GM18867 (cell line): ENCODE results near the gene SLC39A10.
"Not testable (repeated sequence)": the region's sequence is repeated elsewhere in the genome, so short reads cannot be mapped to it uniquely, and the experiment has no call there.

ENCODE experiments used
- ATAC-seq: cut with Tn5 transposase; IDR thresholded peaks from one replicate; pipeline ENCODE4 v1.9.1; 2021; ENCODE audit warnings: mild to moderate bottlenecking, moderate library complexity; ENCODE audit not compliant: unreplicated experiment

The SLC39A10 gene

DNA sequence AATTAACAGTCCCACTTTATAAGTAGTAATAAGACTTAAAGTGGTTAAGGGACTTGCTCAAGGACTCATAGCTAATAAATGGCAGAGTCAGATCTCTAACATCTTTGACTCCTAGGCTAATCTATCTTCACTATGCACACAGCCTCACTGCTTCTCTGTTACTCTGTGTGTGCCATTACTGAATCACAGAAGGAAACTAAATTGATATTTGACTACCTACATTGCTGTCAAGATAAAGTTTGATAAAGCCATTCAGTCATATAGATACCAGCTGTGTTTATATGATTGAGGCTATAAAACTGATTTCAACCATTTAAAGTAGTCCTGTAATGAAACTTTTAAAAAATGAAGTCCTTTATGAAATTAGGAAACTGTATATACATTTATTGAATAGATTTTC is 10.9 kb downstream of the SLC39A10 start:
- no peak for ATAC-seq

DNA sequence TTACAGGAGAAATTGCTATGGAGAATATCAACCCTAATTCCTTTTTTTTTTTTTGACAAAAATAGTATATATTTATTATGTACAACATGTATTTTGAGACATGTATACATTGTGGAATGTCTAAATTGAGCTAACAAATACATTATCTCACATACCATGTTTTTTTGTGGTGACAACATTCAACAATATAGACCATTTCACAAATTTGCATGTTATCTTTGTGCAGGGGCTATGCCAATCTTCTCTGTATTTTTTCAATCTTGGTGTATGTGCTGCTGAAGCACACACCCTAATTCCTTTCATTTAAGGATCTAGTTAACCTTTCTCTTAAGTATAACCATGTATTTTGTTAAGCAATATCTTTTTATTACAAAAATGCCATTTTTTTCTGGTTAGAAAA is 13.2 kb downstream of the SLC39A10 start:
- ATAC-seq, result no peak

DNA sequence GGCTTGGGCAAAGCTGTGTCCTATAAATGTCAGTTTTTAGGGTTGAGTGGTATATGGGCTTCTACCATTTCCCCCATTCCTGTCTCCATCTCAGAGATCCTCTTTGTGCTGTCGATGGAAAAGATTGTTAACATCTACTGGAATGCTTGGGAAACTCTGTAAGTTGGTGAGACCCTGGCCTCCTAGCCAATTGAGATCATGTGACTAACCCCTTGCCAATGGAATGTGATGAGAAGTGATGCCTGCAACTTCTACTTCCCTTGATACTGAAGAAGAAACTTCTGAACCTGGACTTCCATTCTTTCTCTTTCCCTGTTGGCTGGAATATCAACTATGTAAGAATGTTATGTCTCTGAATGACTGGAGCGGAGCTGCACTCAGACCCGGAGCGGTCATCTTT is 14.5 kb downstream of the SLC39A10 start:
- ATAC-seq, result no peak

DNA sequence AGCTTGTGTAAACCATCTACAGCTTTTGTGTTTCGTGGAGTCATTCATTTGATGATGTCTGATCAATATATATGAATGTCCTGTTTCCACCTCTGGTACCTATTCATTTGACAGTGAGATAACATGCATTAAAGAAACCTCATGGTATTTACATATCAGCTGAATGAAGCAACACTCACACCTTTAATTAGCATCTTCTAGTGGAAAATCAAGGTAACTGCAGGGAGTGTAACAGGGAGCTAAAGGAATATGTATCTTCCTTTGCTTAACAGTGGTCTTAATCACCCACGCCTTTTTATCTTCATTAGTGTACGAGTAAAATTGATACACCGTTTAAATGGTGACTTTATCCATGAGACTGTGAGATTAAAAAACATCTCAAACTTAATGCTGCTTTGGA is 15.6 kb downstream of the SLC39A10 start:
- no peak for ATAC-seq

DNA sequence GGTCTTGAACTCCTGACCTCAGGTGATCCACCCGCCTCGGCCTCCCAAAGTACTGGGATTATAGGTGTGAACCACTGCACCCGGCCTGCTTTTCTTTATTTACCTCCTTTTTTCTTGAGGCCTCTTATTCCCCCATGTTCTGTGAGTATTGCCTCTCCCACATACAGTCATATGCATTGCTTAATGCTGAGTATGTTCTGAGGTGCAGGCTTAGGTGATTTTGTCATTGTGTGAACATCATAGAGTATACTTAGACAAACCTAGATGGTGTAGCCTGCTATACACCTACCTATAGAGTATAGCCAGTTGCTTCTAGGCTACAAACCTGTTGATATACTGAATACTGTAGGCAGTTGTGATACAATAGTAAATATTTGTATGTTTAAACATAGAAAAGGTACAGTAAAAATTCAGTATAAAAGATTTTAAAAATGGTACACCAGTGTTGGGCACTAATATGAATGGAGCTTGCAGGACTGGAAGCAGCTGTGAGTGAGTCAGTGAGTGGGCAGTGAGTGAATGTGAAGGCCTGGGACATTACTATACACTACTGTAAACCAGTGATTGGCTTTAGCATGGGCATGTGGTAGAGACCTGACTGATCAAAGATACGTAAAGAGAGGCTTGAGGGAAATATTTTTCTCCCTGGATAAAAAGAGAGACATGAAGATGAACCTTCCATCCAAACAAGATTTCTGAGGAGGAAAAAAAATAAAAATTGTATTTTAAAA is 17.6 kb downstream of the SLC39A10 start:
- ATAC-seq, result no peak

DNA sequence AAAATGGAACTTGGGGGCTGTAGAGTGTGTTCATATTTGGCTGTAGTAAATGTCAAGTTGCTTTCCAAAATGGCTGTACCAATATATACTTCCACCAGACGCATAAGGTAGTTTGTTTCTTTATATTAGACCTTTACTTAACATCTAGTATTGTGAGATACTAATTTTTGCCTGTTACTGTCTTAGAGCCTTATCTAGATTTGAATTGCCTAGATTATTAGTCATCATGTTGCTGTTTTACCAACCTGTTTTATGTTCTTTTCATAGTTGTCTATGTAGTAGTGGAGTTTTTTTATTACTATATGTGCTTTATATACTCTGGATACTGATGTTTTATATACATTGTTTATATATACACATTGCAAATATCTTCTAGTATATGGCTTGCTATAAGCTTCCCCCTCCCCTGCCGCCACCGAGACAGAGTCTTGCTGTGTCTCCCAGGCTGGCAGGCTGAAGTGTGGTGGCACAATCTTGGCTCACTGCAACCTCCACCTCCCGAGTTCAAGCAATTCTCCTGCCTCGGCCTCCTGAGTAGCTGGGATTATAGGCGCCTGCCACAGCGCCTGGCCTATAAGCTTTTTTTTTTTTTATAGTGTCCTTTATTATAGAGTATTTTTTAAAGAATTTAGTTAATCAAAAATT is 18.9 kb downstream of the SLC39A10 start:
- ATAC-seq, result no peak

DNA sequence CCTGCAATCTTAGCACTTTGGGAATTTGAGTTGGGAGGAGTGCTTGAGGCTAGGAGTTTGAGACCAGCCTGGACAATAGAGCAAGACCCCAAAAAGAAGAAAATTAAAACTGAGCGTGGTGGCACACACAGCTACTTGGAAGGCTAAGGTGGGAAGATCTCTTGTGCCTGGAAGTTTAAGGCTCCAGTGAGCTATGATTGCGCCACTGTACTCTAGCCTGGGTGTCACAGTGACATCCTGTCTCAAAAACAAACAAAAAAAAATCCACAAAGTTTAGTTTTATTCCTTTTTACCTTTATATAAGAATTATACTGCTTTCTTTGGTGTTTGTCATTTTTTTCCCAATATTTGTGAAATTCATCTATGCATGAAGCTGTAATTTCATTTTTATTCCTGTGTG is 20.3 kb downstream of the SLC39A10 start:
- no peak for ATAC-seq

DNA sequence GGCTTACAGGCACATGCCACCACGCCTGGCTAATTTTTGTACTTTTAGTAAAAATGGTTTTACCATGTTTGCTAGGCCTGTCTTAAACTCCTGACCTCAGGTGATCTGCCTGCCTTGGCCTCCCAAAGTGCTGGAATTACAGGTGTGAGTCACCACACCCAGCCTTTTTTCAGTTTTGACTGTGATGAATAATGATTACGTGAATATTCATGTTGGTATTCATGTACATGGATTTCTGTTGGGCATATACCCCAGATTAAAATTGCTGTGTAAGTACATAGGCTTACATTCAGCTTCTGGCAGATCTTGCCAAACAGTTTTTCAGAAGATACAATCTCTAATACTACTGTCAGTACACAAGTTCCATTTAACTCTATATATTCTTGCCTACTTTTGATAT is 20.9 kb downstream of the SLC39A10 start:
- ATAC-seq, result no peak

DNA sequence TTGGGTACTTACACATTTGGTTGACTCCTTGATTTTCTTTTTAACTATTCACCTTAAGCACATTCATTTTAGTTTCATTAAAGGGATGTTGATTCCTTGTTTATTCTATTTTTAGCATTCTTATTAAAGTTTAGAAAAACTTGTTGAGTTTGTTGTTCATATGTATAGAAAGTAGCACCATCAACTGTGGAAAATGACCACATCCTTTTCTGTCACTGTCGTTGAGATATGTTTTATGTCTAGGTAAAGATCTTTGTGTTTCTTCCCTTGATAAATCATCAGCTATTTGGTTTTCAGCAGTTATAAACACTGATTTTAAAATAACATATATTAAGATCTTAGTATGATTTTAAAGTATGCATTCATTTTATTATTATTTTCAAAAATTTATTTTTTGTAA is 25.1 kb downstream of the SLC39A10 start:
- no peak for ATAC-seq

DNA sequence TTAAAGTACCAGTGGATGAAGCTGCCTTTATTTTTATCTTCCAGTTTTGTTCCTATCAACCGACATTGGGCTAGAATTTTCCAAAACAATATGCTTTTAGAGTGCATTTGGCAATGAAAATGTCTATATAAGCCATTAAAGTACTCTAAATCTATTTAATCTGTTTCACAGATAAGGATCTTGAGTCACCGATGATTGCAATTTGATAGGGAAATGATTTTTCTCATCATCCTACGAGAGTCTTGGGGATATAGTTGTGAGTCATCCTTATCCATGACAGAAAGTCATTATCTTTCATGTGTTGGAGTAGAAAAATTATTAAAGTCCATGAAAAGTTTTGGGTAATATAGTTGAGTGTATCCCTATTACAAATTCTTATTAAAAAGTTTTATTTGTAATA is 26.1 kb downstream of the SLC39A10 start:
- no peak for ATAC-seq

DNA sequence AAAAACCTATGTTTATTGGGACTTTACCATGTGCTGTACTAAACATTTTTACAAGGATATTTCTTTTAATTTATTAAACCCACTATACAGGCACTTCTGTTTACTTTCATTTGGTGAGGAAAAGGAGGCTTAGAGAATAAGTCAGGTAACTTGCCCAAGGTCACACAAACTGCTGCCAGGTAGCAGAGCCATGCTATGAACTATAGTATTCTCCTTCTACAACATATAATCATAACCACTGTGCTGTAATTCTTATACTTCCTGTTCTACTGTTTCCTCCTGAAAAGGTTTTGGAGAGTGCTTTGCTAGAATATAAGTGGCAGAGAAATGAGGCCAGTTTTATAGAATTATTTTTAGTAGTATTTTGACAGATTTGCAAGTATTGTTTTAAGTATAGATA is 29.5 kb downstream of the SLC39A10 start:
- no peak for ATAC-seq

DNA sequence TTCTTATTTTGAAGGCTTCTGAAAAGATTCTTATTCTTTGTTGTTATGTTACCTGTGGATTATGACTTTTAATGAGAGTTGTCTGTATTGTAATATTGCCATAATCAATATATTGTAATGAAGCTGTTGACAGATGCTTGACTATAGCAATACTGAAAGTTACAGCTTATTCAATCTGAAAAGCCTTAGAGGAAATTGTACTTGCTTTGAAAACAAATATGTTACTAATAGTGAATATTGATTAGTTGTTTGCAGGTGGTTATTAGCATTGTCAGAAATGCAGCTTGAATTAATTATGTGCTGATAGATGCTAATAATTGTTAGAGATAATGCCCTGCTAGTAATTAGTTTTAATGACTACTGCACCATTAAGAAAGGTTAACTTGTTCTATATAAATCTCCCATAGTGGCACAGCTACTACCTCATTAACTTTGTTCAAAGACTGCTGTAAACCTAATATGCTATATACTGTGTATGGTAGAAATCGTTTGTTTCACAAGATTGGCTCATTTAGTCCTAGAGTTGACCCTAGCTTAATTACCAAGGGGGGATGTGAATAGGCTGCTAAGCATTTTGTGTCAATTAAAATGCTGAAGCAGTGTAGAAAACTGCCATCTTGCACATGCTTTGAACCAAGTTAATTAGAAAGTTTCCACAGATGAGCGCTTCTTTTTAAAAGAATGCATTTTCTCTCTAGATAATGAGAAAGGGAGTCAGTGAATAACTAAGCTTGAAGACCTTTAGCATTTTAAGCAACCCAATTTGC is 30.5 kb downstream of the SLC39A10 start:
- peak; percentile 56 for ATAC-seq

DNA sequence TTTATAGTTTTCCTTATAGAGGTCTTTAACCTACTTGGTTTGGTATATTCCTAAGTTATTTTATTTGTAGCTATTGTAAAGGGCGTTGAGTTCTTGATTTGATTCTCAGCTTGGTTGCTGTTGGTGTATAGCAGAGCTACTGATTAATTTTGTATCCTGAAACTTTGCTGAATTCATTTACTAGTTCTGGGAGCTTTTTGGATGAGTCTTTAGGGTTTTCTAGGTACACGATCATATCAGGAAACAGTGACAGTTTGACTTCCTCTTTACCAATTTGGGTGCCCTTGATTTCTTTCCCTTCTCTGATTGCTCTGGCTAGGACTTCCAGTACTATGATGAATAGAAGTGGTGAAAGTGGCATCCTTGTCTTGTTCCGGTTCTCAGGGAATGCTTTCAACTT is 35.5 kb downstream of the SLC39A10 start:
- not testable (repeated sequence) for ATAC-seq

DNA sequence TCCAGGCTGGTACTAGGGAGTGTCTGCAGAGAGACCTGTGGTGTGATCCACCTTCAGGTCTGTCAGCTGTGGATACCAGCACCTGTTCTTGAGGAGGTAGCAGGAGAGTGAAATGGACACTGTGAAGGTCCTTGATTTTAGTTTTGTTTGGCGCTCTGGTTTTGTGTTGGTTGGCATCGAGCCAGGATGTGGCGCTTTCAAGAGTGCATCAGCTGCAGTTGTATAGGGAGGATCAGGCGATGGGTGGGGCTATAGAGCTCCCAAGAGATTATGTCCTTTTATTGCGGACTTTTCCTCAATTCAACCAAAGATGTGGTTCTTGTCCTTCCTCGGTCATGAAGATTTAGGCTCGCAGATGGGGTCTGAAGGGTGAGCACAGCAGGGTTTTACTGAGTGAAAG is 37.5 kb downstream of the SLC39A10 start:
- ATAC-seq, result no peak

DNA sequence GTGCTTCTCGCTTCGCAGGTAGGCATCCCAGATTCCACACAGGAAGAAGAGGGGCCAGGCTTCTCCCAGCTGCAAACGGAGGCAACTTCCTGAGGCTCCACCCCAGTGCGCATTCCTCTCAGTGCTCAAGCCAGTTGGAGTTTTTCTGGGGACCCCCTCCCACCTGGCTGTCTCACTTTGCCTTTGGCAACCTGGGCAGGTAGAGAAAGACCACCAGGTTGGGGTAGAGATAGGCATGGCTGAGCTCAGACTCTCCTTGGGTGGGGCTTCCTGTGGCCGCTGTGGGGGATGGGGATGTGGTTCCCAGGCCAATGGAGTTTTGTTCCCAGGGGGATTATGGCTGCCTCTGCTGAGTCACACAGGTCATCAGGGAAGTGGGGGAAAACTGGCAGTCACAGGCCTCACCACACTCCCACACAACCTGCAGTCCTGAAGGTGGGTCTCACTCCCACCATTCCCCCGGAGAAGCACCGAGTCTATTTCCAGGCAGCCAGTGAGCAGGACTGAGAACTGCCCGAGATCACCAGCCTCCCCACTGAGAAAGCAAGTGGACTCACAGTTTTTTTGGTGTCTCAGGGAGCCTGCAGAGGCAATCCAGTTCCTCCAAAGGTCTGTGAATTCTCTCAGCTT is 38.1 kb downstream of the SLC39A10 start:
- ATAC-seq, result no peak

DNA sequence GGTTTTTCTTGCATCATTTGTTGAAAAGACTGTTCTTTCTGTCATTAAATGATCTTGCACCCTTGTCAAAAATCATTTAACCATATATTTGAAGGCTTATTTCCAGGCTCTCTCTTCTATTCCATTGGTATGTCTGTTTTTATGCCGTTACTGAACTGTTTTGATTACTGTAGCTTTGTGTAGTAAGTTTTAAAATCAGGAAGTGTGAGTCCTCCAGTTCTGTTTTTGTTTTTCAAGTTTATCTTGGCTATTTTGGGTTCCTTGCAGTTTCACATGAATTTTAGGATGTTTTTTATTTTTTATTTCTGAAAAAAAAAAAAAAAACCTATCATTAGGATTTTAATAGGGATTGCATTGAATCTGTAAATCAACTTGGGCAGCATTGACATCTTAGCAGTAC is 39.0 kb downstream of the SLC39A10 start:
- ATAC-seq, result no peak

DNA sequence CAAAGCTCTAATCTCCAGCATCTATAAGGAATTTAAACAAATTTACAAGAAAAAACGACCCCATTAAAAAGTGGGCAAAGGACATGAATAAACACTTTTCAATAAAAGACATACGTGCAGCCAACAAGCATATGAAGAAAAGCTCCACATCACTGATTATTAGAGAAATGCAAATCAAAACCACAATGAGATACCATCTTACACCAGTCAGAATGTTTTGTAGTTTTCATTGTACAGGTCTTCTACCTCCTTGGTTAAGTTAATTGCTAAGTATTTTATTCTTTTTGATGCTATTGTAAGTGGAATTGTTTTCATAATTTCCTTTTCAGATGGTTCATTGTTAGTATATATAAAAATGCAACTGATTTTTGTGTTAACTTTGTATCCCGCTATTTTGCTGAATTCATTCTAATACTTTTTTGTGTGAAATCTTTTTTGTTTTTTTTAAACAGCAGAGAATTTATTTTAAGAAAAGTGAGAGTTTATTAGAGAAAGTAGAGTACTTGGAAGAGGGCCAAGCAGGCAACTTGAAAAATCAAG is 40.7 kb downstream of the SLC39A10 start:
- ATAC-seq, result no peak

DNA sequence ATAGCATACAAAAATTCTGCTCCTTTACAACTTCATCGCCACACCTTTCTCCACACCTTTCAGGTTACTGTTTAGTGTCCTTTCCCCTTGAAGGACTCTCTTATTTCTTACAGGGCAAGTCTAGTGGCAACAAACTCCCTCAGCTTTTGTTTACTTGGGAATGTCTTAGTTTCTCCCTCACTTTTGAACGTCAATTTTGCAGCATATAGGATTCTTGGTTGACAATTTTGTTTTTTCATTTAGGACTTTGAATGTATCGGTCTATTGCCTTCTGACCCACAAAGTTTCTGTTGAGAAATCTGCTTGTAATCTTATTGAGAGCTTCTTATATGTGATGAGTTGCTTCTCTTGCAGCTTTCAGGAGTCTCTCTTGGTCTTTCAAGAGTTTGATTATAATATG is 43.5 kb downstream of the SLC39A10 start:
- no peak for ATAC-seq

DNA sequence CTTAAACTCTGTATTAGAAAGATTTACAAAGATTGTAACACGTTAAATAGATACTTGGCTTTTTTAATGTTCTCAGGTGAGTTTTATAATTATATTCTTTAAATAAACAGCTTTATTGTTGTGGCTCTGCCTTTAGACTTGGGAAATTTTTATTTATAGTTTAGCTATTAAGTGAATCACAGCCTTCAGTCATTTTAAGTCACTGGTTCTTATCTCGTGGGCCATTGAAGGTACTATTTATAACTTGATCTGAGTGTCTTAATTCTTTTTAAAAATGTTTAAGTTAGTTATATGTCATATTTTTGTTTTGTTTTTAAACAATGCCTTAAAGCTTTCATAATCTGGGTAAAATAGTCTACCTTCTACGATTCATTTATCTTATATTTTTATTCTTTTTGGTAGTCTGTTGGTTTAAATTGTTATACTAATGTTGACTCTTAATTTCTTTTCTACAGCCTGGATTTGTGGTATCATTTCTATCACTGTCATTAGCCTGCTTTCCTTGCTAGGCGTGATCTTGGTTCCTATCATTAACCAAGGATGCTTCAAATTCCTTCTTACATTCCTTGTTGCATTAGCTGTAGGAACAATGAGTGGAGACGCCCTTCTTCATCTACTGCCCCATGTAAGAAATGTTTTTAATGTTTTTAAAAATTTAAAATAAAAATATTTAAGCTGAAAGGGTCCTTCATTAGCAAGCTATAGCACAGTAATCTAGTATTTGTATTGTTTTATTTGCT is 49.3 kb downstream of the SLC39A10 start:
- no peak for ATAC-seq

DNA sequence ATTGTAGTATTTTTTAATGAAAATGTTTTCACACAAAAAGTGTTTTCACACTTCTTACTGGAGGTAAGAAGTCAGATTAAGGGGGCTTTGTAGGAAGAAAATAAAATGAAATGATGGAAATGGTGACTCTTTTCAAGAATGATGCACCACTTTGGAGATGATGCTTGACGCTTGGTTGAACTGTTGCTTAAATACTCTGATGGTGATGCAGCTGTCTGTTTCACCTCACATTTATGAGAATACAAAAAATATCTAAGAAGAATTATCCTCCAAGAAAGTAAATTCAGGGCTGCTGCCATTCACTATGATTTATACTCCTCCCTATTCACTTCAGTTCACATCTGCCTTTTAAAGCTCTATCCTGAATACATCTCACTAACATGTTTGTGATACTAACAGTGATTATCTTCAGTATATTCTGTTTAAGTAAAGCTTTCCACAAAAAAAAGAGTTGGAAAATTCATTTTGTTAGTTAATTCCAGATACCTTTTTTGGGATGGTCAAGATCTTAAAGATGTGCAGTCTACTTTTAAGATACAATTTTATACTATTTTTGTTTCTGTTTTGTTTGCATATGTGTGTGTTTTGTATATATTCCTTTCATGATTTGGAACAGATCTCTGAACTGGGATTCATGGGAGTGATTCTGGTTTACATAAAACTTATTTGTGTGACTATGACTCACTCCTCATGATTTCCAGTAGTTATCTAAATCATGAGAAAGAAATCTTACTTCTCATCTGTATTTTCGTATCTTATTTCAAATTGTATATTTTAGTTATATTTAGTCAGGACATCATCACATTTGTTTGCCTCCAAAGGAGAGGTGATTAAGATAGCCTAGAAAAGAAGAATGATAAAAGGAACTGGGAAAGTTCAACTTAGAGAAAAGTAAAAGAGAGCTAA is 53.1 kb downstream of the SLC39A10 start:
- no peak for ATAC-seq
